HCT116 (cell line): Measurements from ENCODE around the gene WDR35.
A peak's percentile ranks its signal among the peaks of the same experiment; 100 is the strongest.

Source experiments
- ATF3 ChIP-seq: IDR thresholded peaks from 2 replicates; pipeline ENCODE4 v1.6.1; 2012
- CEBPB ChIP-seq: IDR thresholded peaks from 2 replicates; pipeline ENCODE4 v1.6.1; 2012; ENCODE audit warnings: low read depth
- CTCF ChIP-seq, 3 experiments: fragments of 200-600 bp in 1 of 3; sonication (generic) in 1 of 3; IDR thresholded peaks in 2 of 3; conservative IDR thresholded peaks in 1 of 3; 2 replicates each; pipeline ENCODE4 v1.5.1; 2012 to 2017; ENCODE audit warnings: low read depth in 2 of 3, low read length in 2 of 3, antibody characterized with exemption in 1 of 3, borderline replicate concordance in 1 of 3, control low read depth in 1 of 3, mild to moderate bottlenecking in 1 of 3, mixed read lengths in 1 of 3, mixed run types in 1 of 3, moderate library complexity in 1 of 3; ENCODE audit not compliant: insufficient read depth in 1 of 3
- EGR1 ChIP-seq: IDR thresholded peaks from 2 replicates; pipeline ENCODE4 v1.6.1; 2012; ENCODE audit warnings: low read depth
- EZH2 ChIP-seq: fragments of 200-600 bp; sonication (generic); IDR thresholded peaks from 2 replicates; pipeline ENCODE4 v1.6.1; 2017; ENCODE audit warnings: antibody characterized with exemption, mixed run types
- EZH2phosphoT487 ChIP-seq: fragments of 200-600 bp; IDR thresholded peaks from 2 replicates; pipeline ENCODE4 v1.6.1; 2018; ENCODE audit warnings: antibody characterized with exemption, borderline replicate concordance
- MAX ChIP-seq: IDR thresholded peaks from 2 replicates; pipeline ENCODE4 v1.6.1; 2012
- POLR2A ChIP-seq: IDR thresholded peaks from 2 replicates; pipeline ENCODE4 v1.7.0; 2011; ENCODE audit warnings: borderline replicate concordance; ENCODE audit not compliant: insufficient read depth, insufficient read length; ENCODE audit errors: extremely low read depth
- POLR2AphosphoS5 ChIP-seq: IDR thresholded peaks from 2 replicates; pipeline ENCODE4 v1.6.1; 2011; ENCODE audit warnings: mild to moderate bottlenecking, low read depth, low read length, moderate library complexity
- REST ChIP-seq: IDR thresholded peaks from 2 replicates; pipeline ENCODE4 v1.6.1; 2012; ENCODE audit warnings: low read depth
- SP1 ChIP-seq: IDR thresholded peaks from 2 replicates; pipeline ENCODE4 v1.6.1; 2012; ENCODE audit warnings: low read depth
- YY1 ChIP-seq: IDR thresholded peaks from 2 replicates; pipeline ENCODE4 v1.6.1; 2011; ENCODE audit warnings: low read length, low read depth, moderate library complexity, mild to moderate bottlenecking; ENCODE audit not compliant: insufficient replicate concordance; ENCODE audit errors: extremely low read depth
- ZFX ChIP-seq: fragments of 450-650 bp; IDR thresholded peaks from 2 replicates; pipeline ENCODE4 v1.6.1; 2017

- TF ChIP-seq CTCF (IDR thresholded peaks at IDR 0.05 in 2 of 3, conservative IDR thresholded peaks at IDR 0.05 in 1 of 3; ENCODE audit: borderline replicate concordance in 1 of 3, insufficient read depth in 1 of 3, low read depth in 2 of 3, low read length in 2 of 3) (no peak), SP1 (peak; percentile 89), EZH2phosphoT487 (no peak), EZH2 (no peak), MAX (peak; percentile 61), CEBPB (peak; percentile 94), ZFX (no peak), REST (no peak), YY1 (no peak), ATF3 (peak; percentile 14; the same call in 1 of the 2 replicates), POLR2A (no peak), EGR1 (no peak), POLR2AphosphoS5 (peak; percentile 34; the same call in 1 of the 2 replicates)
Measured at GRCh38 chr2:19911808-19912509, 77.9 kb downstream of the WDR35 start.
